Measurements from ENCODE around the gene MRPS15. TPM values are rescaled to one million over a fixed set of nuclear protein-coding genes. Genes with fewer than 3 reads are reported as not detected.
"Not testable (repeated sequence)": the region's sequence is repeated elsewhere in the genome, so short reads cannot be mapped to it uniquely, and the experiment has no call there.

MRPS15 gene
- total and polyA plus RNA-seq, 4 donors = 30.7 to 248 (median 94.2) TPM

GRCh38 chr1:36494971-36495370 is 30.8 kb upstream of the MRPS15 start:
- no peak overlapping the region for H3K9ac ChIP-seq (ENCODE audit: insufficient read depth in 1 of 2, low read length in 2 of 2)
- TF ChIP-seq, protein P1, sequence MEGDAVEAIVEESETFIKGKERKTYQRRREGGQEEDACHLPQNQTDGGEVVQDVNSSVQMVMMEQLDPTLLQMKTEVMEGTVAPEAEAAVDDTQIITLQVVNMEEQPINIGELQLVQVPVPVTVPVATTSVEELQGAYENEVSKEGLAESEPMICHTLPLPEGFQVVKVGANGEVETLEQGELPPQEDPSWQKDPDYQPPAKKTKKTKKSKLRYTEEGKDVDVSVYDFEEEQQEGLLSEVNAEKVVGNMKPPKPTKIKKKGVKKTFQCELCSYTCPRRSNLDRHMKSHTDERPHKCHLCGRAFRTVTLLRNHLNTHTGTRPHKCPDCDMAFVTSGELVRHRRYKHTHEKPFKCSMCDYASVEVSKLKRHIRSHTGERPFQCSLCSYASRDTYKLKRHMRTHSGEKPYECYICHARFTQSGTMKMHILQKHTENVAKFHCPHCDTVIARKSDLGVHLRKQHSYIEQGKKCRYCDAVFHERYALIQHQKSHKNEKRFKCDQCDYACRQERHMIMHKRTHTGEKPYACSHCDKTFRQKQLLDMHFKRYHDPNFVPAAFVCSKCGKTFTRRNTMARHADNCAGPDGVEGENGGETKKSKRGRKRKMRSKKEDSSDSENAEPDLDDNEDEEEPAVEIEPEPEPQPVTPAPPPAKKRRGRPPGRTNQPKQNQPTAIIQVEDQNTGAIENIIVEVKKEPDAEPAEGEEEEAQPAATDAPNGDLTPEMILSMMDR (IDR thresholded peaks at IDR 0.05; ENCODE audit: control extremely low read depth, extremely low read depth) = no peak
- ATAC-seq (ENCODE audit: insufficient read depth, low FRiP score) = no peak
- DNase-seq = no peak
- H3K27me3 ChIP-seq (ENCODE audit: control insufficient read depth in 3 of 3, insufficient read depth in 3 of 3, low read length in 2 of 3) = peaks cover 0 to 12% (median 3%) of the 10 kb centered on the region in 3 donors
- no peaks in the 10 kb centered on the region for H3K9me3 ChIP-seq (ENCODE audit: control insufficient read depth in 4 of 4, insufficient read depth in 3 of 4, low read length in 3 of 4)
- no peak overlapping the region for H3K4me3 ChIP-seq
- no peak overlapping the region for H3K27ac ChIP-seq (ENCODE audit: low read depth in 1 of 2, low read length in 1 of 2)
- WGBS, 2 donors = 83 to 93% methylated on average over 5 of the region's 5 CpGs
- H3K36me3 ChIP-seq (ENCODE audit: control insufficient read depth in 4 of 4, insufficient read depth in 4 of 4, low read length in 4 of 4) = no peaks in the 10 kb centered on the region
- no peaks in the 10 kb centered on the region for H3K4me1 ChIP-seq (ENCODE audit: control insufficient read depth in 5 of 5, insufficient read depth in 5 of 5, low read length in 5 of 5)

- ATAC-seq (ENCODE audit: insufficient read depth, low FRiP score) = no peak
- TF ChIP-seq, protein P1 (IDR thresholded peaks at IDR 0.05; ENCODE audit: control extremely low read depth, extremely low read depth) = no peak
- DNase-seq = no peak
- no peaks in the 10 kb centered on the region for H3K9me3 ChIP-seq (ENCODE audit: control insufficient read depth in 4 of 4, insufficient read depth in 3 of 4, low read length in 3 of 4)
- no peak overlapping the region for H3K27ac ChIP-seq (ENCODE audit: low read depth in 1 of 2, low read length in 1 of 2)
- peaks cover 0 to 12% (median 3%) of the 10 kb centered on the region in 3 donors for H3K27me3 ChIP-seq (ENCODE audit: control insufficient read depth in 3 of 3, insufficient read depth in 3 of 3, low read length in 2 of 3)
- H3K4me3 ChIP-seq = no peak overlapping the region
- 91 to 95% methylated on average over 9 of the region's 9 CpGs for WGBS, 2 donors
- H3K36me3 ChIP-seq (ENCODE audit: control insufficient read depth in 4 of 4, insufficient read depth in 4 of 4, low read length in 4 of 4) = no peaks in the 10 kb centered on the region
- no peak overlapping the region for H3K9ac ChIP-seq (ENCODE audit: insufficient read depth in 1 of 2, low read length in 2 of 2)
- H3K4me1 ChIP-seq (ENCODE audit: control insufficient read depth in 5 of 5, insufficient read depth in 5 of 5, low read length in 5 of 5) = no peaks in the 10 kb centered on the region
Measured at GRCh38 chr1:36493524-36493923, 29.3 kb upstream of the MRPS15 start.

DNA sequence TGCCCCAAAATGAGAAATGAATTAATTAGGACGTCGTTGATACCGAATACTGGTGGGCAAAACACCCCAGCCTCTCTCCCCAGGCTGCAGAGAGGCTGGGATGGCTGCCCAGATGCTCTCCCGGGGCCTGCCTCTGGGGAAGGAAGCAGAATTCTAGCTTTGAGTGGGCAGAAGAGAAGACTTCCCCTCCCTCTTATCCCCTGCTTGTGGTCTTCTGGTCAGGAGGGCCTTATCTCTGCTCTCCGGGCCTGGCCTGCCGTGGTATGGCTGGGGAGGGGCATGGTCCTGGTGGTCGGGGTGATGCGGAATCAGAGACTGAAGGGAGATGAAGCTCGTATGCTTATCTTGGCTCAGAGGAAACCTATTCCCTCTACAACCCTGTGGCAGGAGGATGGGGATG is 28.3 kb upstream of the MRPS15 start:
- Histone ChIP-seq H3K4me1 (ENCODE audit: control insufficient read depth in 5 of 5, insufficient read depth in 5 of 5, low read length in 5 of 5) (peaks cover 0 to 2% (median 0%) of the 10 kb centered on the region in 5 donors), H3K27me3 (ENCODE audit: control insufficient read depth in 3 of 3, insufficient read depth in 3 of 3, low read length in 2 of 3) (peaks cover 0 to 7% (median 3%) of the 10 kb centered on the region in 3 donors), H3K36me3 (ENCODE audit: control insufficient read depth in 4 of 4, insufficient read depth in 4 of 4, low read length in 4 of 4) (no peaks in the 10 kb centered on the region), H3K4me3 (no peak overlapping the region), H3K9me3 (ENCODE audit: control insufficient read depth in 4 of 4, insufficient read depth in 3 of 4, low read length in 3 of 4) (no peaks in the 10 kb centered on the region), H3K27ac (ENCODE audit: low read depth in 1 of 2, low read length in 1 of 2) (no peak overlapping the region), H3K9ac (ENCODE audit: insufficient read depth in 1 of 2, low read length in 2 of 2) (no peak overlapping the region)
- TF ChIP-seq, protein P1 (IDR thresholded peaks at IDR 0.05; ENCODE audit: control extremely low read depth, extremely low read depth) = no peak
- DNase-seq = no peak
- ATAC-seq (ENCODE audit: insufficient read depth, low FRiP score) = no peak
- 18 to 41% methylated on average over 9 of the region's 9 CpGs for WGBS, 2 donors

DNA sequence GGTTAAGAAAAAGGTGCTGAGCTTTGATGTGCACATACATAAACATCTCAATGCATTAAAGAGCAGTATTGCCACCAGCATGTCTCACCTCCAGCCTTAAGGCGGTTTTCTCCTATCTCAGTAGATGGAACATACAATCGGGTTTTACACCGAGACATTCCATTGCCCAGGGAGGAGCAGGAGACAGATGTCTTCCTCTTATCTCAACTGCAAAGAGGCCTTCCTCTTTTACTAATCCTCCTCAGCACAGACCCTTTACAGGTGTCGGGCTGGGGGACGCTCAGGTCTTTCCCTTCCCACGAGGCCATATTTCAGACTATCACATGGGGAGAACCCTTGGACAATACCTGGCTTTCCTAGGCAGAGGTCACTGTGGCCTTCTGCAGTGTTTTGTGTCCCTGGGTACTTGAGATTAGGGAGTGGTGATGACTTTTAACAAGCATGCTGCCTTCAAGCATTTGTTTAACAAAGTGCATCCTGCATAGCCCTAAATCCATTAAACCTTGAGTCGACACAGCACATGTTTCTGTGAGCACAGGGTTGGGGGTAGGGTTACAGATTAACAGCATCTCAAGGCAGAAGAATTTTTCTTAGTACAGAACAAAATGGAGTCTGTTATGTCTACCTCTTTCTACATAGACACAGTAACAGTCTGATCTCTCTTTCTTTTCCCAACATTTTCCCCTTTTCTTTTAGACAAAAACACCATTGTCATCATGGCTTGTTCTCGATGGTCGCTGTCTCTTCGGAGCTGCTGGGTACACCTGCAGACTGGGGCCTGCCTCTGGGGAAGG is 25.3 kb upstream of the MRPS15 start:
- not testable (repeated sequence) for ATAC-seq (ENCODE audit: insufficient read depth, low FRiP score); H3K4me3 ChIP-seq; H3K4me1 ChIP-seq (ENCODE audit: control insufficient read depth in 5 of 5, insufficient read depth in 5 of 5, low read length in 5 of 5); DNase-seq; H3K9me3 ChIP-seq (ENCODE audit: control insufficient read depth in 4 of 4, insufficient read depth in 3 of 4, low read length in 3 of 4); H3K36me3 ChIP-seq (ENCODE audit: control insufficient read depth in 4 of 4, insufficient read depth in 4 of 4, low read length in 4 of 4); H3K9ac ChIP-seq (ENCODE audit: insufficient read depth in 1 of 2, low read length in 2 of 2); H3K27ac ChIP-seq (ENCODE audit: low read depth in 1 of 2, low read length in 1 of 2); H3K27me3 ChIP-seq (ENCODE audit: control insufficient read depth in 3 of 3, insufficient read depth in 3 of 3, low read length in 2 of 3)
- WGBS, 2 donors = 54% methylated on average over 10 of the region's 10 CpGs

Data from lung (tissue), 12 donors.